ENCODE results near the gene TIGD6. TPM values are rescaled to one million over a fixed set of nuclear protein-coding genes. Genes with fewer than 3 reads are reported as not detected.

The TIGD6 gene
- total and polyA plus RNA-seq, 2 experiments from 2014 or later, result 3.5 to 11.4 TPM

- peaks cover 55% of the 10 kb centered on the region for H3K36me3 ChIP-seq
Measured at GRCh38 chr5:150017226-150018005, 17.0 kb upstream of the TIGD6 start.

GRCh38 chr5:150016537-150016936 is 16.1 kb upstream of the TIGD6 start:
- peaks cover 59% of the 10 kb centered on the region for H3K36me3 ChIP-seq
- no peaks in the 10 kb centered on the region for H3K27me3 ChIP-seq
- TF ChIP-seq CTCF (IDR thresholded peaks at IDR 0.05; ENCODE audit: low read depth, low read length), result no peak
- no peaks in the 10 kb centered on the region for H3K9me3 ChIP-seq (ENCODE audit: low read depth)
- no peak overlapping the region for H3K27ac ChIP-seq
- no peak overlapping the region for H3K4me3 ChIP-seq
- DNase-seq (ENCODE audit: low read depth in 1 of 2, low spot score in 1 of 2), result no peak
- peaks cover 4% of the 10 kb centered on the region for H3K4me1 ChIP-seq (ENCODE audit: low read depth)

More at GRCh38 chr5:150017226-150018005, 17.0 kb upstream of the TIGD6 start:
- Histone ChIP-seq H3K27ac (no peak overlapping the region), H3K4me3 (no peak overlapping the region), H3K4me1 (ENCODE audit: low read depth) (peaks cover 12% of the 10 kb centered on the region), H3K27me3 (no peaks in the 10 kb centered on the region), H3K9me3 (ENCODE audit: low read depth) (no peaks in the 10 kb centered on the region)
- no peak for DNase-seq (ENCODE audit: low read depth in 1 of 2, low spot score in 1 of 2)
- no peak for TF ChIP-seq CTCF (IDR thresholded peaks at IDR 0.05; ENCODE audit: low read depth, low read length)

GRCh38 chr5:150015415-150015814 is 15.0 kb upstream of the TIGD6 start:
- no peaks in the 10 kb centered on the region for H3K9me3 ChIP-seq (ENCODE audit: low read depth)
- no peak for DNase-seq (ENCODE audit: low read depth in 1 of 2, low spot score in 1 of 2)
- no peak for TF ChIP-seq CTCF (IDR thresholded peaks at IDR 0.05; ENCODE audit: low read depth, low read length)
- H3K27me3 ChIP-seq, result no peaks in the 10 kb centered on the region
- H3K4me1 ChIP-seq (ENCODE audit: low read depth), result no peaks in the 10 kb centered on the region
- H3K27ac ChIP-seq, result no peak overlapping the region
- H3K36me3 ChIP-seq, result peaks cover 67% of the 10 kb centered on the region
- no peak overlapping the region for H3K4me3 ChIP-seq

GRCh38 chr5:150014456-150014855 is 14.0 kb upstream of the TIGD6 start:
- H3K27me3 ChIP-seq, result no peaks in the 10 kb centered on the region
- H3K9me3 ChIP-seq (ENCODE audit: low read depth), result no peaks in the 10 kb centered on the region
- no peak overlapping the region for H3K4me3 ChIP-seq
- no peak for TF ChIP-seq CTCF (IDR thresholded peaks at IDR 0.05; ENCODE audit: low read depth, low read length)
- no peak for DNase-seq (ENCODE audit: low read depth in 1 of 2, low spot score in 1 of 2)
- H3K27ac ChIP-seq, result no peak overlapping the region
- H3K36me3 ChIP-seq, result peaks cover 65% of the 10 kb centered on the region
- H3K4me1 ChIP-seq (ENCODE audit: low read depth), result no peaks in the 10 kb centered on the region

GRCh38 chr5:150013931-150014330 is 13.5 kb upstream of the TIGD6 start:
- no peaks in the 10 kb centered on the region for H3K27me3 ChIP-seq
- peaks cover 66% of the 10 kb centered on the region for H3K36me3 ChIP-seq
- no peak overlapping the region for H3K27ac ChIP-seq
- no peak overlapping the region for H3K4me3 ChIP-seq
- no peak for TF ChIP-seq CTCF (IDR thresholded peaks at IDR 0.05; ENCODE audit: low read depth, low read length)
- H3K9me3 ChIP-seq (ENCODE audit: low read depth), result no peaks in the 10 kb centered on the region
- H3K4me1 ChIP-seq (ENCODE audit: low read depth), result no peaks in the 10 kb centered on the region
- no peak for DNase-seq (ENCODE audit: low read depth in 1 of 2, low spot score in 1 of 2)

Measured in cardiac muscle cell (in vitro differentiated cells and primary cell).